ENCODE results near the gene BDH1.
"Not testable (repeated sequence)": the region's sequence is repeated elsewhere in the genome, so short reads cannot be mapped to it uniquely, and the experiment has no call there.

BDH1 gene

DNA sequence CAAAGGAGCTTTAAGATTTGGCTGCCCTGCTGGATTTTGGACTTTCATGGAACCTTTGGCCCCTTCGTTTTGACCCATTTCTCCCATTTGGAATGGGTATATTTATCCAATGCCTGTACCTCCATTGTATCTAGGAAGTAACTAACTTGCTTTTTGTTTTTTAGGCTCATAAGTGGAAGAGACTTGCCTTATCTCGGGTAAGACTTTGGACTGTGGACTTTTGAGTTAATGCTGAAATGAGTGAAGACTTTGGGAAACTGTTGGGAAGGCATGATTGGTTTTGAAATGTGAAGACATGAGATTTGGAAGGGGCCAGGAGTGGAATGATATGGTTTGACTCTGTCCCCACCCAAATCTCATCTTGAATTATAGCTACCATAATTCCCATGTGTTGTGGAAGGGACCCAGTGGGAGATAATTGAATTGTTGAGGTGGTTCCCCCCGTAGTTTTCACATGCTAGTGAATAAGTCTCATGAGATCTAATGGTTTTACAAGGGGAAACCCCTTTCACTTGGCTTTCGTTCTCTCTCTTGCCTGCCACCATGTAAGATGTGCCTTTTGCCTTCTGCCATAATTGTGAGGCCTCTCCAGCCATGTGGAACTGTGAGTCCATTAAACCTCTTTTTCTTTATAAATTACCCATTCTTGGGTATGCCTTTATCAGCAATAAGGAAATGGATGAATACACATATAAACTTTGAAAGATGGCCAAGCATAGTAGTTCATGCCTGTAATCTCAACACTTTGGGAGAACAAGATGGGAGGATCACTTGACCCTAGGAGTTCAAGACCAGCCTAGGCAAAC, 15.5 kb upstream of the BDH1 start:
- CTCF ChIA-PET, H3K4me1 Mint-ChIP-seq, H3K4me3 Mint-ChIP-seq, DNase-seq, H3K27ac Mint-ChIP-seq: not testable (repeated sequence)
- Mint-ChIP-seq H3K36me3 (peaks cover 18% of the 10 kb centered on the region), H3K27me3 (peaks cover 44% of the 10 kb centered on the region), H3K9me3 (peaks cover 32% of the 10 kb centered on the region)

GRCh38 chr3:197569433-197569832, 13.7 kb upstream of the BDH1 start:
- peaks cover 31% of the 10 kb centered on the region for H3K27me3 Mint-ChIP-seq
- H3K27ac Mint-ChIP-seq, CTCF ChIA-PET, DNase-seq, H3K4me3 Mint-ChIP-seq, H3K4me1 Mint-ChIP-seq: not testable (repeated sequence)
- H3K9me3 Mint-ChIP-seq, result peaks cover 34% of the 10 kb centered on the region
- H3K36me3 Mint-ChIP-seq, result peaks cover 15% of the 10 kb centered on the region

GRCh38 chr3:197567904-197568681, 12.3 kb upstream of the BDH1 start:
- CTCF ChIA-PET, result no interaction called here
- H3K27ac Mint-ChIP-seq, result no peak overlapping the region
- peaks cover 41% of the 10 kb centered on the region for H3K9me3 Mint-ChIP-seq
- H3K27me3 Mint-ChIP-seq, result peaks cover 30% of the 10 kb centered on the region
- no peak overlapping the region for H3K4me3 Mint-ChIP-seq
- H3K4me1 Mint-ChIP-seq, result peaks cover 5% of the 10 kb centered on the region
- H3K36me3 Mint-ChIP-seq, result peaks cover 20% of the 10 kb centered on the region
- DNase-seq, result no peak

DNA sequence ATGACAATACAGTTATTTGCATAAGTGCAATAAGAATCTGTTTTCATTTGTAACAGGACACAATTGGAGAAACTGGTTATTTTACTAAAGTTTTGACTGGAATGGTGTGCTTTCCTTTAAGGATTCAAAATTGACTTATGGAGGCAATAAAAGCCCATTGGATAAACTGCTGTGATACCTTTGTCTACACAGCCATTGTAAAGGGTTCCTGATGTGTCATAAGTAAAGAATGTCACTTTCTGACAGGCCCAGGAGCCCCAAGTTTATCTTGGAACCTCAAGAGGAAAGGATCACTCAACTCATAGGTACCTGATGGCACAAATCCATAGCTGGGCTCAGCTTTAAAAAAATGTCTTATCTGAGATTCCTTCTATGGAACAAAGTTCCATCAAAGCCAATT, 10.4 kb upstream of the BDH1 start:
- H3K4me3 Mint-ChIP-seq, DNase-seq, CTCF ChIA-PET, H3K27ac Mint-ChIP-seq: not testable (repeated sequence)
- H3K27me3 Mint-ChIP-seq, result peaks cover 41% of the 10 kb centered on the region
- H3K9me3 Mint-ChIP-seq, result peaks cover 46% of the 10 kb centered on the region
- peaks cover 11% of the 10 kb centered on the region for H3K4me1 Mint-ChIP-seq
- peaks cover 25% of the 10 kb centered on the region for H3K36me3 Mint-ChIP-seq

- Mint-ChIP-seq H3K4me3 (no peak overlapping the region), H3K27ac (no peak overlapping the region), H3K4me1 (peaks cover 18% of the 10 kb centered on the region), H3K36me3 (peaks cover 31% of the 10 kb centered on the region), H3K27me3 (peaks cover 46% of the 10 kb centered on the region), H3K9me3 (peaks cover 44% of the 10 kb centered on the region)
- DNase-seq, result no peak
- CTCF ChIA-PET, result no interaction called here
Observed at GRCh38 chr3:197564097-197564843, 8.5 kb upstream of the BDH1 start.

DNA sequence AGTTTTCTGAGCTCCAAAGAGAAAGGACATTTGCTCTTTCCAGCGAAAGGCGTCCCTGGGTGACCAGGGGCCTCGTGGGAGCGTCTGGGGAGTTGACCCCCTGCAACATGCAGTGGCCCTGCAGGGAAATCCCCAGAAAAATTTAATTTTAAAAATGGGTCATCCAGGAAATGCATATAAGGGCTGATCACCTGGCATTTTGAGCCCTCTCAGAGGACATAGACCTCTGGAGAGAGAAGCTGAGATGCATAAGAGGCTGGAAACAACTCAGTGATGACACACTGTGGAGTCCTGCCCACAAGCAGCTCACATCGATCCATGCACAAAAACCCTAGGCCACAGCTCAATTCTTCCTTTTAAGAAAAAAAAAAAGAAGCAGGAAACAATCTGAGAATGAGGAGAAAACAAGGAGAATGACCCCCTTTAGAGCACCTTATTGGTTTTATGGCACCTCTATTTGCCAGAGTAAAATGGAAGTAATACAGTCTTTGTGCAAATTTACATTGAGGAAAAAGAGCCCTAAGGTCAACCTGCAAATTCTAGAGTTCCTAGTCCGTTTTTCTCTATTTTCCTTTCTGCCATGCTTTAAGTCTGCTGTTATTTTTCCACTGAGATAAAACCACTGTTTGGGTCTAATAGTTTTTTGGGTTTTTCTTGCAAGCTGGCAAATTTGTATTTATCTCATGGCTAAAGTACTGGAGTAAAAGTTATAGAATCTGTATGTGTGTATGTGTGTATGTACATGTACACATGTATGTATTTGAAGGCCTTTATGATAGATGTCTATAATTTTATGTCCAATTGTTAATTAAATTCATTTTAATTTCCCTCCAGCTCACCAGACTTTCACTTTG, 6.9 kb upstream of the BDH1 start:
- Mint-ChIP-seq H3K4me1 (peaks cover 22% of the 10 kb centered on the region), H3K27ac (no peak overlapping the region), H3K27me3 (peaks cover 42% of the 10 kb centered on the region), H3K9me3 (peaks cover 45% of the 10 kb centered on the region), H3K36me3 (peaks cover 41% of the 10 kb centered on the region), H3K4me3 (no peak overlapping the region)
- DNase-seq, result no peak
- CTCF ChIA-PET, result no interaction called here

DNA sequence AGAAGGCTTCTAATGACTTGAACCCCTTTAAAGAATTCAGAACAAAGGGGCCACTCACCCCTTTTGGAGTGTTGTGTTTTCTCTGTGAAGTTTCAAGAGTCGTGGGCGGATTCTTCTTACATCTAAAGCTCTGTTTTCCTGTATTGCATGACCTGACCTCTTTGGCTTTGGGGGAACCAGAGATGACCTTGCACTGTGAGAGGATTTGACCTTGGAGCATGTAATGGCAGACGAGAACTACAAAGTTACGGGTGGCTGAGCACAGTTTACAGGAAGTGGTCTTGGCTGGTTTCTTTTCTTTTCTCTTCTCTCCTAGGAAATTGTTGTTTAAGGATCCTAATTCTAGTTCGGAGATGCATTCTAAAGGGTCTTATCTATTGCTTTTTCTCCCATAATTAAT, 6.2 kb upstream of the BDH1 start:
- no peak for DNase-seq
- Mint-ChIP-seq H3K9me3 (peaks cover 40% of the 10 kb centered on the region), H3K27ac (no peak overlapping the region), H3K4me1 (peaks cover 26% of the 10 kb centered on the region), H3K36me3 (peaks cover 41% of the 10 kb centered on the region), H3K4me3 (no peak overlapping the region), H3K27me3 (peaks cover 35% of the 10 kb centered on the region)
- CTCF ChIA-PET, result no interaction called here

DNA sequence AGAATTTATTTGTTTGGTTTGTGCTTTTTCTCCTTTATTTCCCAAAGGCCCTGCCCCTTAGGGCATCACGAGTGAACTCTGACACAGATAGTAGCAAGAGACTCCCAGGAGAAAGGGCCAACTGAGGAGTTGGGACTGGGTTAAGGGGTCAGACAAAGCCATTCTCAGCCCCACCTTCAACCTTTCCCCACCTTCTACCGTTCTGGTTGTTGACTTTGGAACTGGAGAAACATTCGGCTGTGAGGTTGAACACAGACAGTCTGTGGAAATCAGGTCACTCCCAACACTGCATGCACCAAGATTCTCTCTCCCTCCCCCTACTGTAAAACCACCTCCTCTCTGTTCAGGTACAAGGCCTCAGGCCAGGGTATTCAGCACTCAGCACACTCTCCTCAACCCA, 3.9 kb upstream of the BDH1 start:
- DNase-seq, result no peak
- H3K27me3 Mint-ChIP-seq, result peaks cover 31% of the 10 kb centered on the region
- CTCF ChIA-PET, result no interaction called here
- no peak overlapping the region for H3K4me3 Mint-ChIP-seq
- H3K9me3 Mint-ChIP-seq, result peaks cover 34% of the 10 kb centered on the region
- H3K36me3 Mint-ChIP-seq, result peaks cover 41% of the 10 kb centered on the region
- H3K4me1 Mint-ChIP-seq, result peaks cover 34% of the 10 kb centered on the region
- no peak overlapping the region for H3K27ac Mint-ChIP-seq

- CTCF ChIA-PET, result interaction anchor here (1.0 kb wide), 1 partner anchor 298 kb away, joined by 3 read pairs; no protein-coding TSS in a partner anchor
- peak; percentile 97 for DNase-seq
- Mint-ChIP-seq H3K27me3 (peaks cover 7% of the 10 kb centered on the region), H3K9me3 (peaks cover 10% of the 10 kb centered on the region), H3K4me1 (peaks cover 57% of the 10 kb centered on the region), H3K27ac (peak overlapping the region; percentile 97), H3K4me3 (peak overlapping the region; percentile 91), H3K36me3 (peaks cover 48% of the 10 kb centered on the region)
Observed at GRCh38 chr3:197554562-197555280, 1.0 kb downstream of the BDH1 start.

- Mint-ChIP-seq H3K27ac (peak overlapping the region; percentile 97), H3K27me3 (peaks cover 4% of the 10 kb centered on the region), H3K36me3 (peaks cover 43% of the 10 kb centered on the region), H3K9me3 (peaks cover 4% of the 10 kb centered on the region), H3K4me3 (peak overlapping the region; percentile 91), H3K4me1 (peaks cover 52% of the 10 kb centered on the region)
- DNase-seq, result peak; percentile 23
- CTCF ChIA-PET, result interaction anchor here (1.0 kb wide), 1 partner anchor 297 kb away, joined by 3 read pairs; no protein-coding TSS in a partner anchor
Observed at GRCh38 chr3:197554196-197554561, 1.6 kb downstream of the BDH1 start.

- DNase-seq, result no peak
- Mint-ChIP-seq H3K4me1 (peaks cover 42% of the 10 kb centered on the region), H3K27me3 (no peaks in the 10 kb centered on the region), H3K27ac (peak overlapping the region; percentile 38), H3K4me3 (peak overlapping the region; percentile 27), H3K36me3 (peaks cover 35% of the 10 kb centered on the region), H3K9me3 (no peaks in the 10 kb centered on the region)
- CTCF ChIA-PET, result no interaction called here
Observed at GRCh38 chr3:197552198-197552597, 3.6 kb downstream of the BDH1 start.

GRCh38 chr3:197550489-197550888, 5.3 kb downstream of the BDH1 start:
- no peaks in the 10 kb centered on the region for H3K9me3 Mint-ChIP-seq
- no peaks in the 10 kb centered on the region for H3K27me3 Mint-ChIP-seq
- H3K36me3 Mint-ChIP-seq, result peaks cover 37% of the 10 kb centered on the region
- CTCF ChIA-PET, result no interaction called here
- H3K27ac Mint-ChIP-seq, result no peak overlapping the region
- H3K4me1 Mint-ChIP-seq, result peaks cover 32% of the 10 kb centered on the region
- H3K4me3 Mint-ChIP-seq, result no peak overlapping the region
- no peak for DNase-seq

DNA sequence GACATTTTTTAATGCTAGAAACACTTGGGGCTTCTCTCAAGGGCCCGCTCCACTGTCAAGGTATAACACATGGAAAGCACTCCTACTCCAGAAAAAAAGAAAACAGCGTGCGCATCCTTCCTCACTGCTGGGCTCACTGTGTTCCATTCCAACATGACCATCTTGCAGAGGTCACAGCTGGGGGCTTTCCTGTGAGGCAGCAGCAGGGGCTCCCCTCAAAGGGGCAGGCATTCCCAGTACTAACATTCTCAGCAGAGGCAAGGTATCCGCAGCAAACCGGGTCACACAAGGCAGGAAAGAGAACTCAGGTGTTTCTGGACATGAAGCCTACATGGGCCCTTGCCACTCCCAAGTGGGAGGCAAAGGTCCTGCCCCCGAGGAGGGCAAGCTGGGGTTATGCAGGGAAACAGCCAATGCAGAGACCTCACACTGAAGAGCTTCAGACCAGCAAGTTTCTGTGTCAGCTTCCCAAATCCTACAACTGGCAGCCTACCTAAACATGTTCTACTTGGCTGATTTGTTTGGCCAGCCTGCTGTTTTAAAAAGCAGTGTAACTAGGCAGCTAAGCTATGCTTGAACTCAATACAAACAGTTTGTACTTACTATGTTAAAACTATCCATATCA, 6.4 kb downstream of the BDH1 start:
- Mint-ChIP-seq H3K27ac (peak overlapping the region; percentile 75), H3K9me3 (no peaks in the 10 kb centered on the region), H3K4me3 (no peak overlapping the region), H3K36me3 (peaks cover 45% of the 10 kb centered on the region), H3K27me3 (no peaks in the 10 kb centered on the region), H3K4me1 (peaks cover 29% of the 10 kb centered on the region)
- no peak for DNase-seq
- CTCF ChIA-PET, result no interaction called here

All from activated naive CD4-positive, alpha-beta T cell treated with anti-CD3 and anti-CD28 coated beads, Interleukin-2, amount 10 ng/mL, durations not matched to agents 7 days and 5 days (primary cell).